HL-60 (cell line): ENCODE results near the gene LARGE2.

Source experiments
- DNase-seq, 2 experiments: peaks; one replicate each; pipeline ENCODE4 v3.0.0-alpha.2; 2010 to 2020; ENCODE audit warnings: low read depth in 1 of 2, low spot score in 1 of 2
- H3K27ac ChIP-seq: fragments of 250-450 bp; sonication (Bioruptor Pico); replicated peaks from 2 replicates; pipeline ENCODE4 v1.5.1; 2020; ENCODE audit warnings: mild to moderate bottlenecking, moderate library complexity
- H3K27me3 ChIP-seq: fragments of 250-450 bp; sonication (Bioruptor Pico); 2 replicates; pipeline ENCODE4 v1.5.1; 2021; ENCODE audit warnings: mild to moderate bottlenecking, moderate library complexity; ENCODE audit not compliant: insufficient read depth, poor library complexity, severe bottlenecking
- H3K4me3 ChIP-seq: replicated peaks from 2 replicates; pipeline ENCODE4 v1.5.1; 2011; ENCODE audit warnings: mild to moderate bottlenecking, control low read depth, low read length; ENCODE audit not compliant: insufficient read depth
- GABPA ChIP-seq: IDR thresholded peaks from 2 replicates; pipeline ENCODE4 v1.6.1; 2012; ENCODE audit warnings: low read depth
- POLR2AphosphoS5 ChIP-seq: IDR thresholded peaks from 2 replicates; pipeline ENCODE4 v1.6.1; 2012; ENCODE audit warnings: low read depth
- SPI1 ChIP-seq: IDR thresholded peaks from 2 replicates; pipeline ENCODE4 v1.6.1; 2012; ENCODE audit warnings: low read depth, mild to moderate bottlenecking, borderline replicate concordance
- TF ChIP-seq, protein P1 (sequence below): IDR thresholded peaks from one replicate; pipeline ENCODE4 v1.5.1; 2011; ENCODE audit warnings: low read length, control low read depth, inconsistent platforms; ENCODE audit not compliant: insufficient read depth
- TF ChIP-seq, protein P2 (sequence below): IDR thresholded peaks from 2 replicates; pipeline ENCODE4 v1.6.1; 2012; ENCODE audit warnings: low read depth; ENCODE audit not compliant: insufficient replicate concordance

LARGE2 gene

DNA sequence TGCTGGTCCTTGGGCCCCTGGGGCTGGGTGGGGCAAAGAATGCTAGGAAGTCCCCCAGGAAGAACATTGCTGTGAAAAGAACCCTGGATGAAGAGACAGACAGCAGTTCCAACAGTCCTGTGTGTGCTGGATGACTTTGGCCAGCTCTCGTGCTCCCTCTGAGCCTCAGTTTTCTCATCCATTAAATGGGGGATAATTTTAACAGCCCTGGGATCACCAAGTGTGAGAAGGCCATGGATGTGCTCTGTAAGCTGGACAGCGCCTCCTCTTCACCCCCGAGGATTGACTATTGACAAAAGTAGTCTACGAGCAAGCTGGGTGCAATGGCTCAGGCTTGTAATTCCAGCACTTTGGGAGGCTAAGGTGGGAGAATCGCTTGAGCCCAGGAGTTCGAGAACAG, 2.5 kb downstream of the LARGE2 start:
- Histone ChIP-seq H3K27me3 (peaks cover 18% of the 10 kb centered on the region), H3K27ac (no peak overlapping the region), H3K4me3 (no peak overlapping the region)
- TF ChIP-seq, protein P1, sequence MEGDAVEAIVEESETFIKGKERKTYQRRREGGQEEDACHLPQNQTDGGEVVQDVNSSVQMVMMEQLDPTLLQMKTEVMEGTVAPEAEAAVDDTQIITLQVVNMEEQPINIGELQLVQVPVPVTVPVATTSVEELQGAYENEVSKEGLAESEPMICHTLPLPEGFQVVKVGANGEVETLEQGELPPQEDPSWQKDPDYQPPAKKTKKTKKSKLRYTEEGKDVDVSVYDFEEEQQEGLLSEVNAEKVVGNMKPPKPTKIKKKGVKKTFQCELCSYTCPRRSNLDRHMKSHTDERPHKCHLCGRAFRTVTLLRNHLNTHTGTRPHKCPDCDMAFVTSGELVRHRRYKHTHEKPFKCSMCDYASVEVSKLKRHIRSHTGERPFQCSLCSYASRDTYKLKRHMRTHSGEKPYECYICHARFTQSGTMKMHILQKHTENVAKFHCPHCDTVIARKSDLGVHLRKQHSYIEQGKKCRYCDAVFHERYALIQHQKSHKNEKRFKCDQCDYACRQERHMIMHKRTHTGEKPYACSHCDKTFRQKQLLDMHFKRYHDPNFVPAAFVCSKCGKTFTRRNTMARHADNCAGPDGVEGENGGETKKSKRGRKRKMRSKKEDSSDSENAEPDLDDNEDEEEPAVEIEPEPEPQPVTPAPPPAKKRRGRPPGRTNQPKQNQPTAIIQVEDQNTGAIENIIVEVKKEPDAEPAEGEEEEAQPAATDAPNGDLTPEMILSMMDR: no peak
- TF ChIP-seq, protein P2, sequence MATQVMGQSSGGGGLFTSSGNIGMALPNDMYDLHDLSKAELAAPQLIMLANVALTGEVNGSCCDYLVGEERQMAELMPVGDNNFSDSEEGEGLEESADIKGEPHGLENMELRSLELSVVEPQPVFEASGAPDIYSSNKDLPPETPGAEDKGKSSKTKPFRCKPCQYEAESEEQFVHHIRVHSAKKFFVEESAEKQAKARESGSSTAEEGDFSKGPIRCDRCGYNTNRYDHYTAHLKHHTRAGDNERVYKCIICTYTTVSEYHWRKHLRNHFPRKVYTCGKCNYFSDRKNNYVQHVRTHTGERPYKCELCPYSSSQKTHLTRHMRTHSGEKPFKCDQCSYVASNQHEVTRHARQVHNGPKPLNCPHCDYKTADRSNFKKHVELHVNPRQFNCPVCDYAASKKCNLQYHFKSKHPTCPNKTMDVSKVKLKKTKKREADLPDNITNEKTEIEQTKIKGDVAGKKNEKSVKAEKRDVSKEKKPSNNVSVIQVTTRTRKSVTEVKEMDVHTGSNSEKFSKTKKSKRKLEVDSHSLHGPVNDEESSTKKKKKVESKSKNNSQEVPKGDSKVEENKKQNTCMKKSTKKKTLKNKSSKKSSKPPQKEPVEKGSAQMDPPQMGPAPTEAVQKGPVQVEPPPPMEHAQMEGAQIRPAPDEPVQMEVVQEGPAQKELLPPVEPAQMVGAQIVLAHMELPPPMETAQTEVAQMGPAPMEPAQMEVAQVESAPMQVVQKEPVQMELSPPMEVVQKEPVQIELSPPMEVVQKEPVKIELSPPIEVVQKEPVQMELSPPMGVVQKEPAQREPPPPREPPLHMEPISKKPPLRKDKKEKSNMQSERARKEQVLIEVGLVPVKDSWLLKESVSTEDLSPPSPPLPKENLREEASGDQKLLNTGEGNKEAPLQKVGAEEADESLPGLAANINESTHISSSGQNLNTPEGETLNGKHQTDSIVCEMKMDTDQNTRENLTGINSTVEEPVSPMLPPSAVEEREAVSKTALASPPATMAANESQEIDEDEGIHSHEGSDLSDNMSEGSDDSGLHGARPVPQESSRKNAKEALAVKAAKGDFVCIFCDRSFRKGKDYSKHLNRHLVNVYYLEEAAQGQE: peak; percentile 78
- no peak for DNase-seq

DNA sequence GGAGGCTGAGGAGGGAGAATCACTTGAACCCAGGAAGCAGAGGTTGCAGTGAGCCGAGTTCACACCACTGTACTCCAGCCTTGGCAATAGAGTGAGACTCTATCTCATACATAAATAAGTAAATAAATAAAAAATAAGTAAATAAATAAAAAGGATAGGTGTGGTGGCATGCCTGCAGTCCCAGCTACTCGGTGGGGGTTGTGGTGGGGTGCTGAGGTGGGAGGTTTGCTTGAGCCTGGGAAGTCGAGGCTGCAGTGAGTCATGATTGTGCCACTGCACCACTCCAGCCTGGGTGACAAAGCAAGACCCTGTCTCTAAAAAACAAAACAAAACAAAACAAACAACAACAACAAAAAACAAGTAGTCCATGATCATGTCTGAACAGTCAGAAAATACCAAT, 3.1 kb downstream of the LARGE2 start:
- TF ChIP-seq SPI1 (no peak), GABPA (no peak), POLR2AphosphoS5 (no peak)
- TF ChIP-seq, protein P2: no peak
- TF ChIP-seq, protein P1: no peak
- Histone ChIP-seq H3K27ac (no peak overlapping the region), H3K27me3 (peaks cover 18% of the 10 kb centered on the region), H3K4me3 (no peak overlapping the region)
- DNase-seq: no peak

DNA sequence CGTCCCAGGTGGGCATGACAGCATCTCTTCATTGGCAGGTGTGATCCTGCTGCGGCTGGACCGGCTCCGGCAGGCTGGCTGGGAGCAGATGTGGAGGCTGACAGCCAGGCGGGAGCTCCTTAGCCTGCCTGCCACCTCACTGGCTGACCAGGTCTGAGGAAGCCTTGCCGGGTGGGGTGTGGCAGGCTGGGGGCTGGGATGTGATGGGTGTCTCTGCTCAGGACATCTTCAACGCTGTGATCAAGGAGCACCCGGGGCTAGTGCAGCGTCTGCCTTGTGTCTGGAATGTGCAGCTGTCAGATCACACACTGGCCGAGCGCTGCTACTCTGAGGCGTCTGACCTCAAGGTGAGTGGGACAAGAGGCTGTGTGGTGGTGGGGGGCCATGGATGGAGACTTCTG, 3.5 kb downstream of the LARGE2 start:
- TF ChIP-seq, protein P1: no peak
- no peak for TF ChIP-seq POLR2AphosphoS5
- TF ChIP-seq, protein P2: no peak
- TF ChIP-seq SPI1: no peak
- no peak for TF ChIP-seq GABPA
- Histone ChIP-seq H3K27me3 (peaks cover 18% of the 10 kb centered on the region), H3K27ac (no peak overlapping the region), H3K4me3 (no peak overlapping the region)
- DNase-seq: no peak
